BLaER1 treated with 17β-estradiol and CSF1 and Interleukin-3, amounts not matched to agents 10 nM and 100 nM (cell line): ENCODE measurements around the gene FIGLA.
"Not testable (repeated sequence)": the region's sequence is repeated elsewhere in the genome, so short reads cannot be mapped to it uniquely, and the experiment has no call there.

Experiments used
- H3K27ac ChIP-seq, 11 experiments: shearing (Covaris generic); formaldehyde crosslinking; 2 replicates each; pipeline ENCODE4 v1.8.1; 2022
- H3K27me3 ChIP-seq, 11 experiments: shearing (Covaris generic); formaldehyde crosslinking; 2 replicates each; pipeline ENCODE4 v1.8.1; 2022
- H3K36me3 ChIP-seq, 11 experiments: shearing (Covaris generic); formaldehyde crosslinking; 2 replicates each; pipeline ENCODE4 v1.8.1; 2022
- H3K4me1 ChIP-seq, 10 experiments: shearing (Covaris generic); formaldehyde crosslinking; 2 replicates each; pipeline ENCODE4 v1.8.1; 2022
- H3K4me2 ChIP-seq, 11 experiments: shearing (Covaris generic); formaldehyde crosslinking; 2 replicates each; pipeline ENCODE4 v1.8.1; 2022
- H3K4me3 ChIP-seq, 10 experiments: shearing (Covaris generic); formaldehyde crosslinking; 2 replicates each; pipeline ENCODE4 v1.8.1; 2022
- H3K9ac ChIP-seq, 11 experiments: shearing (Covaris generic); formaldehyde crosslinking; 2 replicates each; pipeline ENCODE4 v1.8.1; 2022
- H3K9me3 ChIP-seq, 11 experiments: shearing (Covaris generic); formaldehyde crosslinking; replicated peaks in 1 of 11; 2 replicates each; pipeline ENCODE4 v1.8.1; 2022
- H4K20me1 ChIP-seq, 11 experiments: shearing (Covaris generic); formaldehyde crosslinking; 2 replicates each; pipeline ENCODE4 v1.8.1; 2022
- Cebpa-rat ChIP-seq, 11 experiments: shearing (Covaris generic); IDR thresholded peaks; 2 replicates each; pipeline ENCODE4 v1.8.1; 2022

FIGLA gene

GRCh38 chr2:70748002-70748784 lies 42.2 kb downstream of the FIGLA start:
- H3K9me3 ChIP-seq = peaks cover 0 to 24% (median 6%) of the 10 kb centered on the region in 11 experiments; a peak in 13 of 22 replicates
- no peaks in the 10 kb centered on the region for H3K27me3 ChIP-seq
- H3K4me1 ChIP-seq = peaks cover 15 to 36% (median 23%) of the 10 kb centered on the region in 10 experiments; a peak in 19 of 20 replicates
- peaks cover 0 to 28% (median 7%) of the 10 kb centered on the region in 11 experiments; a peak in 10 of 22 replicates for H3K36me3 ChIP-seq
- H4K20me1 ChIP-seq = peaks cover 0 to 13% (median 4%) of the 10 kb centered on the region in 11 experiments; a peak in 6 of 22 replicates
- H3K27ac ChIP-seq = no peak overlapping the region
- peak overlapping the region in 6 of 11 experiments; percentile 0 to 50 (median 9); a peak in 8 of 22 replicates for H3K4me2 ChIP-seq
- no peak overlapping the region for H3K4me3 ChIP-seq
- no peak for TF ChIP-seq Cebpa-rat (IDR thresholded peaks at IDR 0.05)
- H3K9ac ChIP-seq = no peak overlapping the region

GRCh38 chr2:70747284-70747683 lies 43.2 kb downstream of the FIGLA start:
- peaks cover 0 to 28% (median 12%) of the 10 kb centered on the region in 11 experiments; a peak in 10 of 22 replicates for H3K36me3 ChIP-seq
- H3K4me3 ChIP-seq = no peak overlapping the region
- H4K20me1 ChIP-seq = peaks cover 0 to 9% (median 0%) of the 10 kb centered on the region in 11 experiments; a peak in 4 of 22 replicates
- no peak for TF ChIP-seq Cebpa-rat (IDR thresholded peaks at IDR 0.05)
- H3K9me3 ChIP-seq = peaks cover 0 to 24% (median 6%) of the 10 kb centered on the region in 11 experiments; a peak in 13 of 22 replicates
- H3K4me1 ChIP-seq = peaks cover 9 to 36% (median 20%) of the 10 kb centered on the region in 10 experiments; a peak in 19 of 20 replicates
- no peak overlapping the region for H3K9ac ChIP-seq
- H3K27me3 ChIP-seq = no peaks in the 10 kb centered on the region
- peak overlapping the region in 2 of 11 experiments; percentile 10 to 50; a peak in 1 of 22 replicates for H3K4me2 ChIP-seq
- no peak overlapping the region for H3K27ac ChIP-seq

- H4K20me1 ChIP-seq = peaks cover 0 to 9% (median 0%) of the 10 kb centered on the region in 11 experiments; a peak in 4 of 22 replicates
- no peak for TF ChIP-seq Cebpa-rat (IDR thresholded peaks at IDR 0.05)
- no peaks in the 10 kb centered on the region for H3K27me3 ChIP-seq
- H3K9me3 ChIP-seq = peaks cover 0 to 24% (median 11%) of the 10 kb centered on the region in 11 experiments; a peak in 14 of 22 replicates
- H3K9ac ChIP-seq = no peak overlapping the region
- no peak overlapping the region for H3K4me3 ChIP-seq
- peaks cover 9 to 36% (median 20%) of the 10 kb centered on the region in 10 experiments; a peak in 19 of 20 replicates for H3K4me1 ChIP-seq
- peaks cover 6 to 35% (median 14%) of the 10 kb centered on the region in 11 experiments; a peak in 14 of 22 replicates for H3K36me3 ChIP-seq
- H3K4me2 ChIP-seq = 0 out of 22 replicates have a peak overlapping the region, but pooled peaks of 2 of the 11 experiments have one; percentile 1 to 10
- no peak overlapping the region for H3K27ac ChIP-seq
Measured at GRCh38 chr2:70746094-70746974, 44.1 kb downstream of the FIGLA start.

- TF ChIP-seq Cebpa-rat (IDR thresholded peaks at IDR 0.05) = no peak
- no peak overlapping the region for H3K4me3 ChIP-seq
- H3K9ac ChIP-seq = no peak overlapping the region
- peaks cover 6 to 39% (median 18%) of the 10 kb centered on the region in 11 experiments; a peak in 14 of 22 replicates for H3K36me3 ChIP-seq
- no peak overlapping the region for H3K4me2 ChIP-seq
- peaks cover 6 to 29% (median 15%) of the 10 kb centered on the region in 11 experiments; a peak in 17 of 22 replicates for H3K9me3 ChIP-seq
- H3K27ac ChIP-seq = no peak overlapping the region
- H3K27me3 ChIP-seq = no peaks in the 10 kb centered on the region
- H4K20me1 ChIP-seq = peaks cover 0 to 9% (median 0%) of the 10 kb centered on the region in 11 experiments; a peak in 3 of 22 replicates
- H3K4me1 ChIP-seq = peaks cover 9 to 31% (median 20%) of the 10 kb centered on the region in 10 experiments; a peak in 19 of 20 replicates
Measured at GRCh38 chr2:70745276-70745825, 45.1 kb downstream of the FIGLA start.

GRCh38 chr2:70744397-70744796 lies 46.0 kb downstream of the FIGLA start:
- Histone ChIP-seq H3K4me3 (no peak overlapping the region), H3K4me1 (peaks cover 5 to 31% (median 17%) of the 10 kb centered on the region in 10 experiments; a peak in 19 of 20 replicates), H3K27me3 (no peaks in the 10 kb centered on the region), H3K27ac (no peak overlapping the region), H3K9ac (no peak overlapping the region), H4K20me1 (peaks cover 0 to 9% (median 0%) of the 10 kb centered on the region in 11 experiments; a peak in 3 of 22 replicates), H3K36me3 (peaks cover 6 to 33% (median 20%) of the 10 kb centered on the region in 11 experiments; a peak in 13 of 22 replicates), H3K9me3 (peaks cover 11 to 30% (median 21%) of the 10 kb centered on the region in 11 experiments; a peak in 21 of 22 replicates), H3K4me2 (no peak overlapping the region)
- no peak for TF ChIP-seq Cebpa-rat (IDR thresholded peaks at IDR 0.05)

- Histone ChIP-seq H3K27me3 (no peaks in the 10 kb centered on the region), H3K4me2 (no peak overlapping the region), H3K36me3 (peaks cover 6 to 33% (median 18%) of the 10 kb centered on the region in 11 experiments; a peak in 13 of 22 replicates), H3K4me3 (no peak overlapping the region), H3K9me3 (peaks cover 12 to 27% (median 20%) of the 10 kb centered on the region in 11 experiments; a peak in 21 of 22 replicates), H3K4me1 (peaks cover 0 to 24% (median 11%) of the 10 kb centered on the region in 10 experiments; a peak in 16 of 20 replicates), H4K20me1 (peaks cover 0 to 9% (median 0%) of the 10 kb centered on the region in 11 experiments; a peak in 3 of 22 replicates), H3K27ac (no peak overlapping the region), H3K9ac (no peak overlapping the region)
- TF ChIP-seq Cebpa-rat (IDR thresholded peaks at IDR 0.05) = no peak
Measured at GRCh38 chr2:70743677-70744076, 46.8 kb downstream of the FIGLA start.

- H3K4me3 ChIP-seq = no peak overlapping the region
- peaks cover 6 to 33% (median 18%) of the 10 kb centered on the region in 11 experiments; a peak in 13 of 22 replicates for H3K36me3 ChIP-seq
- TF ChIP-seq Cebpa-rat (IDR thresholded peaks at IDR 0.05) = no peak
- peaks cover 12 to 27% (median 20%) of the 10 kb centered on the region in 11 experiments; a peak in 21 of 22 replicates for H3K9me3 ChIP-seq
- peaks cover 0 to 9% (median 0%) of the 10 kb centered on the region in 11 experiments; a peak in 4 of 22 replicates for H4K20me1 ChIP-seq
- no peak overlapping the region for H3K4me2 ChIP-seq
- no peak overlapping the region for H3K9ac ChIP-seq
- peaks cover 0 to 18% (median 5%) of the 10 kb centered on the region in 10 experiments; a peak in 11 of 20 replicates for H3K4me1 ChIP-seq
- H3K27me3 ChIP-seq = no peaks in the 10 kb centered on the region
- H3K27ac ChIP-seq = no peak overlapping the region
Measured at GRCh38 chr2:70743068-70743467, 47.4 kb downstream of the FIGLA start.

GRCh38 chr2:70739492-70739891 lies 51.0 kb downstream of the FIGLA start:
- not testable (repeated sequence) for H3K27ac ChIP-seq, H3K27me3 ChIP-seq, H3K9ac ChIP-seq, H3K4me3 ChIP-seq
- H3K4me2 ChIP-seq = peak overlapping the region in 1 of 11 experiments; percentile 1; a peak in 1 of 22 replicates
- H3K9me3 ChIP-seq = peaks cover 6 to 20% (median 17%) of the 10 kb centered on the region in 11 experiments; a peak in 21 of 22 replicates
- H3K36me3 ChIP-seq = peaks cover 6 to 29% (median 15%) of the 10 kb centered on the region in 11 experiments; a peak in 13 of 22 replicates
- peaks cover 14 to 19% (median 16%) of the 10 kb centered on the region in 10 experiments for H3K4me1 ChIP-seq
- peaks cover 0 to 12% (median 3%) of the 10 kb centered on the region in 11 experiments; a peak in 9 of 22 replicates for H4K20me1 ChIP-seq
